ENCODE data around the gene FAM78A. TPM values are rescaled to one million over a fixed set of nuclear protein-coding genes. Genes with fewer than 3 reads are reported as not detected.

FAM78A gene
- total RNA-seq, 4 donors from 2014 or later = 1.00 to 3.4 (median 2.2) TPM

DNA sequence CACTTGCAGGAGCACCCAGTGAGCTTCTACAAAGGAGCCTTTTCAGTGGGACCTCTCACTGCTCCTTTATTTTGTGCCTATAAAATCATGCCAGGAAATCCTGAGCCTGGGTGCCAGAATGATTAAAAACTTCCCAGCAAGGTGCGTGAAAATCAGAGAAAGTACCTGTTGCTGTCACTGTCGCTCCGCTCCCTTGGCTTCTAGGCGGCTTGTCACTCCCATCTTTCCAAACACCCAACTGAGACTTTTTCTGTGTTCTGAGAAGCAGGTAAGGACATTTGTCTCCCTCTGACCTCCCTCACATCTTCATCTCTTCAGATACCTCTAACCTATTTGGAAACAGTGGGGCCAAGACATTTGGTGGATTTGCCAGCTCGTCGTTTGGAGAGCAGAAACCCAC, 53.9 kb downstream of the FAM78A start:
- Histone ChIP-seq H3K27me3 (no peaks in the 10 kb centered on the region), H3K36me3 (no peaks in the 10 kb centered on the region), H3K4me1 (peaks cover 0 to 7% (median under 1%) of the 10 kb centered on the region in 4 donors), H3K4me3 (no peak overlapping the region), H3K9me3 (no peaks in the 10 kb centered on the region), H3K27ac (no peak overlapping the region)
- in situ Hi-C loops (cut with MboI; ENCODE audit: low pct_ligation_motif_present in 1 of 4, low pct_unique_long_range_greater_than_20kb in 1 of 4, low sequenced_read_pairs in 3 of 4) = no loop called here
- 83 to 96% methylated on average over 2 to 6 of the region's 6 CpGs for WGBS, 2 donors (ENCODE audit: low coverage in 1 of 2)
- TF ChIP-seq EP300 (IDR thresholded peaks at IDR 0.05; ENCODE audit: low read depth) (no peak), POLR2AphosphoS5 (IDR thresholded peaks at IDR 0.05) (no peak), POLR2A (IDR thresholded peaks at IDR 0.05) (no peak)
- TF ChIP-seq, protein P1, sequence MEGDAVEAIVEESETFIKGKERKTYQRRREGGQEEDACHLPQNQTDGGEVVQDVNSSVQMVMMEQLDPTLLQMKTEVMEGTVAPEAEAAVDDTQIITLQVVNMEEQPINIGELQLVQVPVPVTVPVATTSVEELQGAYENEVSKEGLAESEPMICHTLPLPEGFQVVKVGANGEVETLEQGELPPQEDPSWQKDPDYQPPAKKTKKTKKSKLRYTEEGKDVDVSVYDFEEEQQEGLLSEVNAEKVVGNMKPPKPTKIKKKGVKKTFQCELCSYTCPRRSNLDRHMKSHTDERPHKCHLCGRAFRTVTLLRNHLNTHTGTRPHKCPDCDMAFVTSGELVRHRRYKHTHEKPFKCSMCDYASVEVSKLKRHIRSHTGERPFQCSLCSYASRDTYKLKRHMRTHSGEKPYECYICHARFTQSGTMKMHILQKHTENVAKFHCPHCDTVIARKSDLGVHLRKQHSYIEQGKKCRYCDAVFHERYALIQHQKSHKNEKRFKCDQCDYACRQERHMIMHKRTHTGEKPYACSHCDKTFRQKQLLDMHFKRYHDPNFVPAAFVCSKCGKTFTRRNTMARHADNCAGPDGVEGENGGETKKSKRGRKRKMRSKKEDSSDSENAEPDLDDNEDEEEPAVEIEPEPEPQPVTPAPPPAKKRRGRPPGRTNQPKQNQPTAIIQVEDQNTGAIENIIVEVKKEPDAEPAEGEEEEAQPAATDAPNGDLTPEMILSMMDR (IDR thresholded peaks at IDR 0.05) = no peak
- no peak for DNase-seq
- intact Hi-C loops (cut with DNase I; ENCODE audit: low total_unique reads) = no loop called here

GRCh38 chr9:131220485-131220884, 55.8 kb downstream of the FAM78A start:
- Histone ChIP-seq H3K4me1 (peaks cover 0 to 7% (median 0%) of the 10 kb centered on the region in 4 donors), H3K27ac (no peak overlapping the region), H3K27me3 (no peaks in the 10 kb centered on the region), H3K36me3 (no peaks in the 10 kb centered on the region), H3K4me3 (no peak overlapping the region), H3K9me3 (no peaks in the 10 kb centered on the region)
- WGBS, 2 donors (ENCODE audit: low coverage in 1 of 2) = 71 to 93% methylated on average over 1 to 2 of the region's 2 CpGs
- no peak for TF ChIP-seq POLR2AphosphoS5 (IDR thresholded peaks at IDR 0.05)
- no peak for TF ChIP-seq POLR2A (IDR thresholded peaks at IDR 0.05)
- no peak for TF ChIP-seq EP300 (IDR thresholded peaks at IDR 0.05; ENCODE audit: low read depth)
- TF ChIP-seq, protein P1 (IDR thresholded peaks at IDR 0.05) = no peak
- in situ Hi-C loops (cut with MboI; ENCODE audit: low pct_ligation_motif_present in 1 of 4, low pct_unique_long_range_greater_than_20kb in 1 of 4, low sequenced_read_pairs in 3 of 4) (no loop called here), intact Hi-C loops (cut with DNase I; ENCODE audit: low total_unique reads) (no loop called here)
- no peak for DNase-seq

DNA sequence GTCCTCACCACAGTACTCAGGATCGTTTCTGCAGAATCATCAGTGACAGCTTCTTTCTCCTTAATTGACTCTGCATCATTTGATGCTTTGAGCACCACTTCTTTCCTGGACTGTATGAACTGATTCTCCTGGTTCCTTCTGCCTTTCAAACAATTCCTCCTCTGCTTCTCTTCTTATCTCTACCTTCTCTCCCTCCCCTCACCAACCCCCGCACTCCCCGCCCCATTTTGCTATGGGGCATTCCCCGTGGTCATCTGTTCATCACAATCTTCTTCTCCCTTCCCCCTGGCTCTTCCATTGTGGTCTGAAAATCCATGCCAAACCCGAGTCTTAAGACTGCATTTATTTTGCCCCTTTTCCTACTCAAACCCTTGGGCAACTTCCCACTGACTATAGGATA, 57.9 kb downstream of the FAM78A start:
- 78 to 89% methylated on average over 4 to 5 of the region's 5 CpGs for WGBS, 2 donors (ENCODE audit: low coverage in 1 of 2)

DNA sequence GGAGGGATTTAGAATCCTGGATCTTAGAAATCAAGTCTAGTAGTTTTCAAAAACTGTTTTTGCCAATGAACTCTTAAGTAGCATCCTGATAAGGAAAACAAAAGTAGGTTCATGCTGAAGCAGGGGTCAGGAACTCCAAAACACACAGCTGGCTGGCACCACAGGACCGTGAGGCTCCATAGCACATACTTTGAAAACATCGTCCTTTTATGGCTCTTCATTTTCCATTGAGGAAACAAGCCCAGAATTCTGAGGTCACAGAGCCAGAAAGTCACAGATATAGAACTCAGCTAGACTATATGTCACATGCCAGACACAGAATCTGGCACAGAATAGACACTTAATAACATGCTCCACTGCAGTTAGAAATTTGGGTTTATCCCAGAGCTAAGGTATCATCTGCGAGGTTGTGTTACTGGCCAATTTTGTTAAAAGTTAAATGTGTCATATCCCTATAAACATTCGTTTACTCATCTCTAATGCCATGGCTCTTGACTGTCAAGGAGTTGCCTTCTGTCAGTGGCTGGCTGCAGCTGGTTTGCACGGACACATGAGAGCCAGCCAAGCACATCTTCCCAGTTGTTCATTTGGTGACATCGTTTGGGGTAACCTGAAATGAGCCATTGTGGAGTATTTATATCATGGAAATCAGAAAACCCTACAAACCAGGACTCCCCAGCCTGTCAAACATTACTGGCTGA, 58.8 kb downstream of the FAM78A start:
- in situ Hi-C loops (cut with MboI; ENCODE audit: low pct_ligation_motif_present in 1 of 4, low pct_unique_long_range_greater_than_20kb in 1 of 4, low sequenced_read_pairs in 3 of 4) (no loop called here), intact Hi-C loops (cut with DNase I; ENCODE audit: low total_unique reads) (no loop called here)
- Histone ChIP-seq H3K9me3 (peaks cover 0 to under 1% of the 10 kb centered on the region in 2 donors), H3K4me3 (no peak overlapping the region), H3K4me1 (peaks cover 0 to 13% (median 0%) of the 10 kb centered on the region in 4 donors), H3K27ac (peak overlapping the region in 1 of 4 donors; percentile 10), H3K27me3 (no peaks in the 10 kb centered on the region), H3K36me3 (no peaks in the 10 kb centered on the region)
- TF ChIP-seq EP300 (IDR thresholded peaks at IDR 0.05; ENCODE audit: low read depth) = no peak
- no peak for TF ChIP-seq POLR2AphosphoS5 (IDR thresholded peaks at IDR 0.05)
- TF ChIP-seq, protein P1 (IDR thresholded peaks at IDR 0.05) = no peak
- TF ChIP-seq POLR2A (IDR thresholded peaks at IDR 0.05) = no peak
- DNase-seq = no peak
- 67 to 100% methylated on average over 1 to 6 of the region's 6 CpGs for WGBS, 2 donors (ENCODE audit: low coverage in 1 of 2)

More for the DNA sequence above, 57.9 kb downstream of the FAM78A start:
- no peak overlapping the region for H3K27ac ChIP-seq
- intact Hi-C loops (cut with DNase I; ENCODE audit: low total_unique reads) (no loop called here), in situ Hi-C loops (cut with MboI; ENCODE audit: low pct_ligation_motif_present in 1 of 4, low pct_unique_long_range_greater_than_20kb in 1 of 4, low sequenced_read_pairs in 3 of 4) (no loop called here)
- no peak overlapping the region for H3K4me3 ChIP-seq
- no peak for DNase-seq
- H3K4me1 ChIP-seq = peaks cover 0 to 13% (median 0%) of the 10 kb centered on the region in 4 donors
- H3K27me3 ChIP-seq = no peaks in the 10 kb centered on the region
- H3K36me3 ChIP-seq = no peaks in the 10 kb centered on the region
- no peak for TF ChIP-seq EP300 (IDR thresholded peaks at IDR 0.05; ENCODE audit: low read depth)
- no peak for TF ChIP-seq POLR2AphosphoS5 (IDR thresholded peaks at IDR 0.05)
- TF ChIP-seq, protein P1 (IDR thresholded peaks at IDR 0.05) = no peak
- TF ChIP-seq POLR2A (IDR thresholded peaks at IDR 0.05) = no peak
- H3K9me3 ChIP-seq = no peaks in the 10 kb centered on the region

Measured in transverse colon (tissue), 4 donors.